Keratinocyte (primary cell): ENCODE results near the gene GAL3ST2. TPM values are rescaled to one million over a fixed set of nuclear protein-coding genes. Genes with fewer than 3 reads are reported as not detected.

Experiments
- DNase-seq: peaks from one replicate; pipeline ENCODE4 v3.0.0-alpha.2; 2011; ENCODE audit warnings: low read depth, missing footprints, low spot score
- FAIRE-seq: peaks from 2 replicates; lab custom pipeline; 2011; peaks lifted over from hg19 to GRCh38; lab: Jason Lieb, UNC
- H2AFZ ChIP-seq: 2 replicates; pipeline ENCODE4 v1.6.0; 2012; ENCODE audit warnings: low read length, control low read depth, inconsistent platforms; ENCODE audit not compliant: control insufficient read depth
- H3K27ac ChIP-seq: 2 replicates; pipeline ENCODE4 v1.5.1; 2011; ENCODE audit warnings: low read length; ENCODE audit not compliant: control insufficient read depth, insufficient read depth
- H3K27me3 ChIP-seq: 3 replicates; pipeline ENCODE4 v1.6.0; 2011; ENCODE audit warnings: low read length; ENCODE audit not compliant: control insufficient read depth, insufficient read depth; ENCODE audit errors: extremely low read depth
- H3K36me3 ChIP-seq, 2 experiments: 2 replicates in 1 of 2; 3 replicates in 1 of 2; pipeline ENCODE4 v1.5.1; 2011; ENCODE audit warnings: low read length in 2 of 2, mild to moderate bottlenecking in 1 of 2; ENCODE audit not compliant: control insufficient read depth in 2 of 2, insufficient read depth in 2 of 2; ENCODE audit errors: extremely low read depth in 1 of 2
- H3K4me1 ChIP-seq: 3 replicates; pipeline ENCODE4 v1.5.1; 2011; ENCODE audit warnings: low read length; ENCODE audit not compliant: control insufficient read depth, insufficient read depth; ENCODE audit errors: extremely low read depth
- H3K4me2 ChIP-seq: 3 replicates; pipeline ENCODE4 v1.6.0; 2011; ENCODE audit warnings: low read depth, low read length; ENCODE audit not compliant: control insufficient read depth, insufficient read depth; ENCODE audit errors: extremely low read depth
- H3K4me3 ChIP-seq, 3 experiments: fragments of 200-600 bp in 1 of 3; sonication (generic) in 1 of 3; 2 replicates in 2 of 3; 3 replicates in 1 of 3; pipeline ENCODE4 v1.5.1; 2011 to 2016; ENCODE audit warnings: low read length in 3 of 3, mild to moderate bottlenecking in 3 of 3, control low read depth in 2 of 3, inconsistent platforms in 1 of 3, low read depth in 1 of 3, mixed read lengths in 1 of 3, mixed run types in 1 of 3, moderate library complexity in 1 of 3; ENCODE audit not compliant: control insufficient read depth in 2 of 3, insufficient read depth in 2 of 3; ENCODE audit errors: extremely low read depth in 1 of 3
- H3K79me2 ChIP-seq: 2 replicates; pipeline ENCODE4 v1.6.0; 2012; ENCODE audit warnings: low read length; ENCODE audit not compliant: control insufficient read depth, insufficient read depth
- H3K9ac ChIP-seq: 3 replicates; pipeline ENCODE4 v1.6.0; 2011; ENCODE audit warnings: low read length; ENCODE audit not compliant: control insufficient read depth, insufficient read depth; ENCODE audit errors: extremely low read depth
- H3K9me1 ChIP-seq: 3 replicates; pipeline ENCODE4 v1.6.0; 2011; ENCODE audit warnings: low read length; ENCODE audit not compliant: control insufficient read depth, insufficient read depth; ENCODE audit errors: extremely low read depth
- H3K9me3 ChIP-seq: 2 replicates; pipeline ENCODE4 v1.5.1; 2012; ENCODE audit warnings: low read depth, low read length; ENCODE audit not compliant: control insufficient read depth
- H4K20me1 ChIP-seq: 3 replicates; pipeline ENCODE4 v1.6.0; 2011; ENCODE audit warnings: low read length; ENCODE audit not compliant: control insufficient read depth, insufficient read depth; ENCODE audit errors: extremely low read depth
- CTCF ChIP-seq, 3 experiments: IDR thresholded peaks in 1 of 3; conservative IDR thresholded peaks in 1 of 3; optimal IDR thresholded peaks in 1 of 3; 2 replicates in 2 of 3; 3 replicates in 1 of 3; pipeline versions ENCODE3 to v1.5.1; 2011; ENCODE audit warnings: low read length in 3 of 3, mild to moderate bottlenecking in 3 of 3, moderate library complexity in 2 of 3, control low read depth in 1 of 3, inconsistent platforms in 1 of 3; ENCODE audit not compliant: insufficient read depth in 2 of 3; ENCODE audit errors: extremely low read depth in 1 of 3
- EZH2 ChIP-seq: IDR thresholded peaks from one replicate; pipeline ENCODE4 v1.6.1; 2012; ENCODE audit warnings: inconsistent platforms, mild to moderate bottlenecking, low read length, moderate library complexity
- dilution Hi-C: fragments of 300-500 bp; cut with MboI; formaldehyde crosslinking; loops from one replicate; pipeline ENCODE4 v1.7.0; 2020; ENCODE audit warnings: low sequenced_read_pairs; ENCODE audit not compliant: extremely low pct_ligation_motif_present
- polyA plus RNA-seq, 5 experiments: library from polyadenylated mRNA; depleted of rRNA in 3 of 5; stranded (reverse) in 3 of 5; stranded (forward) in 1 of 5; unstranded in 1 of 5; fragments of >200 nt; gene quantifications; 1 replicate in 1 of 5; 2 replicates in 3 of 5; 3 replicates in 1 of 5; pipeline versions ENCODE4 v1.2.1 to v1.2.3, GENCODE V29; 2011 to 2012; ENCODE audit warnings: missing spikeins in 2 of 5, low read depth in 1 of 5, low replicate concordance in 1 of 5

Gene GAL3ST2
- polyA plus RNA-seq, 1 donor (not counting 4 experiments of a cell fraction or from before 2014, with no cell fraction given): not detected

DNA sequence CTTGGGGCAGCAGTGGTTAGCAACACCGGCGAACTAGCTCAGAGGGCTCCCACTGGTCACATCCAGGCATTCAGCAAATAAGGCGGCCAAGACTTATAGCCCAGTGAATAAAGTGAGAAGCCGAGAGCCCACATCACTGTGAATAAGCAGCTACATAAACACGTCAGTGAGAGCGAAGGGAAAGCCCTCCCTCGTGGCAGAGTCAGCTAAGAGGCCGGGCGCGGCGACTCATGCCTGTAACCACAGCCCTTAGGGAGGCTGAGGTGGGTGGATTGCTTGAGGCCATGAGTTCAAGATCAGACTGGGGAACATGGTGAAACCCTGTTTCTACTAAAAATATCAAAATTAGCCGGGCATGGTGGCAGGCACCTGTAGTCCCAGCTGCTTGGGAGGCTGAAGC is 37.0 kb upstream of the GAL3ST2 start:
- Histone ChIP-seq H3K4me3 (no peak overlapping the region), H3K27me3 (no peaks in the 10 kb centered on the region), H3K9me3 (no peaks in the 10 kb centered on the region), H3K27ac (no peak overlapping the region), H3K4me2 (no peak overlapping the region), H3K9ac (no peak overlapping the region), H3K36me3 (peaks cover 0 to 2% of the 10 kb centered on the region in 2 experiments), H3K9me1 (no peaks in the 10 kb centered on the region), H3K79me2 (no peaks in the 10 kb centered on the region), H2AFZ (no peak overlapping the region), H4K20me1 (no peaks in the 10 kb centered on the region), H3K4me1 (peaks cover 12% of the 10 kb centered on the region)
- DNase-seq: no peak
- FAIRE-seq: no peak
- dilution Hi-C loops: no loop called here
- TF ChIP-seq CTCF (optimal IDR thresholded peaks at IDR 0.05 in 1 of 3, IDR thresholded peaks at IDR 0.05 in 1 of 3, conservative IDR thresholded peaks at IDR 0.05 in 1 of 3; ENCODE audit: extremely low read depth in 1 of 3, insufficient read depth in 2 of 3, low read length in 3 of 3) (no peak), EZH2 (no peak)

GRCh38 chr2:241741016-241741415 is 35.6 kb upstream of the GAL3ST2 start:
- no peaks in the 10 kb centered on the region for H3K27me3 ChIP-seq
- no peak overlapping the region for H3K4me3 ChIP-seq
- no peak overlapping the region for H3K4me2 ChIP-seq
- H3K9me3 ChIP-seq: no peaks in the 10 kb centered on the region
- peaks cover 0 to 10% of the 10 kb centered on the region in 2 experiments for H3K36me3 ChIP-seq
- no peaks in the 10 kb centered on the region for H3K9me1 ChIP-seq
- TF ChIP-seq CTCF (optimal IDR thresholded peaks at IDR 0.05 in 1 of 3, IDR thresholded peaks at IDR 0.05 in 1 of 3, conservative IDR thresholded peaks at IDR 0.05 in 1 of 3; ENCODE audit: extremely low read depth in 1 of 3, insufficient read depth in 2 of 3, low read length in 3 of 3) (no peak), EZH2 (no peak)
- no peaks in the 10 kb centered on the region for H3K79me2 ChIP-seq
- dilution Hi-C loops: no loop called here
- DNase-seq (no peak), FAIRE-seq (no peak)
- H2AFZ ChIP-seq: no peak overlapping the region
- no peak overlapping the region for H3K9ac ChIP-seq
- peaks cover 7% of the 10 kb centered on the region for H3K4me1 ChIP-seq
- peaks cover 4% of the 10 kb centered on the region for H4K20me1 ChIP-seq
- no peak overlapping the region for H3K27ac ChIP-seq
